ENCODE data around the gene RAB35. TPM values are rescaled to one million over a fixed set of nuclear protein-coding genes. Genes with fewer than 3 reads are reported as not detected.

RAB35 gene
- total RNA-seq = 10 to 100 TPM; 19.3 to 28.0 TPM

GRCh38 chr12:120116441-120116791, at the start of gene RAB35:
Gene RAB35 (minus strand): TSS chr12:120116753. CDS start chr12:120116650, 103 bp downstream.

Small RNA genes lying within 50 kb of the gene (small RNA-seq; reads per million reads assigned to genes)
- gene AC004812.1 (0 reads per million in 2 donors), gene MIR4498 (0.34 to 0.58 reads per million in 2 donors)

Other genes with a start within 250 kb of the RAB35 start
- 100 to 1,000 TPM; 112 to 135 TPM for gene CIT, start 239.4 kb downstream of the RAB35 start, total RNA-seq
- under 1 TPM; under 0.01 to 0.69 TPM for gene BICDL1, start 127.5 kb downstream of the RAB35 start, total RNA-seq
- gene GCN1, start 78.0 kb upstream of the RAB35 start, total RNA-seq = 100 to 1,000 TPM in 1 of 2 donors, 10 to 100 TPM in 1; 92.2 to 135 TPM
- gene RPLP0, start 84.4 kb upstream of the RAB35 start, total RNA-seq = 1,000 to 10,000 TPM in 1 of 2 donors, 100 to 1,000 TPM in 1; 976 to 1,547 TPM
- 10 to 100 TPM; 33.7 to 38.0 TPM for gene PXN, start 149.0 kb upstream of the RAB35 start, total RNA-seq
- gene RNU4-2, start 175.2 kb upstream of the RAB35 start, total RNA-seq = under 1 TPM; under 0.01 TPM
- gene RNU4-1, start 176.5 kb upstream of the RAB35 start, total RNA-seq = under 1 TPM; under 0.01 TPM
- 1 to 10 TPM in 1 of 2 donors, under 1 TPM in 1; 0.67 to 1.4 TPM for gene SIRT4, start 185.6 kb upstream of the RAB35 start, total RNA-seq
- gene PLA2G1B, start 211.0 kb upstream of the RAB35 start, total RNA-seq = not detected

Data from melanocyte of skin (primary cell).